HepG2 (cell line): ENCODE data around the gene TRIM2.
"Not testable (repeated sequence)": the region's sequence is repeated elsewhere in the genome, so short reads cannot be mapped to it uniquely, and the experiment has no call there.

ENCODE experiments used
- FOSL1 ChIP-seq: sonication (generic); formaldehyde crosslinking; IDR thresholded peaks from 2 replicates; pipeline ENCODE4 v1.9.0; 2021; ENCODE audit warnings: missing genetic modification reagents, borderline replicate concordance
- HIVEP1 ChIP-seq: sonication (generic); formaldehyde crosslinking; IDR thresholded peaks from 2 replicates; pipeline ENCODE4 v1.4.0; 2020; ENCODE audit warnings: mild to moderate bottlenecking, missing genetic modification reagents
- NPAS2 ChIP-seq: sonication (generic); formaldehyde crosslinking; IDR thresholded peaks from 2 replicates; pipeline ENCODE4 v1.8.0; 2022; ENCODE audit warnings: mild to moderate bottlenecking, missing genetic modification reagents, borderline replicate concordance
- NR3C1 ChIP-seq: sonication (generic); formaldehyde crosslinking; IDR thresholded peaks from 2 replicates; pipeline ENCODE4 v1.4.0; 2020; ENCODE audit warnings: missing genetic modification reagents
- PHF21A ChIP-seq: sonication (generic); formaldehyde crosslinking; IDR thresholded peaks from 2 replicates; pipeline ENCODE4 v1.5.0; 2020; ENCODE audit warnings: mild to moderate bottlenecking, missing genetic modification reagents
- ZBTB8A ChIP-seq: sonication (generic); formaldehyde crosslinking; IDR thresholded peaks from 2 replicates; pipeline ENCODE4 v1.4.0; 2020; ENCODE audit warnings: mild to moderate bottlenecking, low read depth, missing genetic modification reagents, borderline replicate concordance
- TF ChIP-seq, protein P1 (sequence below): sonication (generic); formaldehyde crosslinking; IDR thresholded peaks from 2 replicates; pipeline ENCODE4 v1.4.0; 2020; ENCODE audit warnings: missing genetic modification reagents, borderline replicate concordance
- TF ChIP-seq, protein P2 (sequence below): IDR thresholded peaks from 2 replicates; pipeline ENCODE4 v1.6.1; 2016; ENCODE audit warnings: missing biosample characterization, missing genetic modification reagents, low read depth
- TF ChIP-seq, protein P3 (sequence below): sonication (generic); formaldehyde crosslinking; conservative IDR thresholded peaks from 2 replicates; pipeline ENCODE4 v1.5.0; 2020; ENCODE audit warnings: missing genetic modification reagents
- TF ChIP-seq, protein P4 (sequence below): sonication (generic); formaldehyde crosslinking; IDR thresholded peaks from 2 replicates; pipeline ENCODE4 v1.4.0; 2020; ENCODE audit warnings: mild to moderate bottlenecking, low read depth, missing genetic modification reagents
- TF ChIP-seq, protein P5 (sequence below): sonication (generic); formaldehyde crosslinking; IDR thresholded peaks from 2 replicates; pipeline ENCODE4 v1.4.0; 2020; ENCODE audit warnings: low read depth, mild to moderate bottlenecking, missing genetic modification reagents
- TF ChIP-seq, protein P6 (sequence below): sonication (generic); formaldehyde crosslinking; IDR thresholded peaks from 2 replicates; pipeline ENCODE4 v1.4.0; 2020; ENCODE audit warnings: low read depth, mild to moderate bottlenecking, missing genetic modification reagents

DNA sequence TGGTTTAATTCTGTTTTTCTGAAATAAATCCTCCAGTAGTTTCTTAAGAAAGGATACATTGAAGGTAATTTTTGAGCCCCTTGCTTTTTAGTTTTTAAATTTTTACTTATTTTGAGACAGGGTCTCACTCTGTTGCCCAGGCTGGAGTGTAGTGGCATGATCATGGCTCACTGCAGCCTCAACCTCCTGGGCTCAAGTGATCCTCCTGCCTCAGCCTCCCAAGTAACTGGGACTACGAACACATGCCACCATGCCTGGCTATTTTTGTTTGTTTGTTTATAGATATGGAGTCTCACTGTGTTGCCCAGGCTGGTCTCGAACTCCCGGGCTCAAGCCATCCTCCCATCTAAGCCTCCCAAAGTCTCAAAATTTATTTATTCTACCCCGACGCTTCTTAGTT, 39.0 kb upstream of the TRIM2 start:
- TF ChIP-seq, protein P1, sequence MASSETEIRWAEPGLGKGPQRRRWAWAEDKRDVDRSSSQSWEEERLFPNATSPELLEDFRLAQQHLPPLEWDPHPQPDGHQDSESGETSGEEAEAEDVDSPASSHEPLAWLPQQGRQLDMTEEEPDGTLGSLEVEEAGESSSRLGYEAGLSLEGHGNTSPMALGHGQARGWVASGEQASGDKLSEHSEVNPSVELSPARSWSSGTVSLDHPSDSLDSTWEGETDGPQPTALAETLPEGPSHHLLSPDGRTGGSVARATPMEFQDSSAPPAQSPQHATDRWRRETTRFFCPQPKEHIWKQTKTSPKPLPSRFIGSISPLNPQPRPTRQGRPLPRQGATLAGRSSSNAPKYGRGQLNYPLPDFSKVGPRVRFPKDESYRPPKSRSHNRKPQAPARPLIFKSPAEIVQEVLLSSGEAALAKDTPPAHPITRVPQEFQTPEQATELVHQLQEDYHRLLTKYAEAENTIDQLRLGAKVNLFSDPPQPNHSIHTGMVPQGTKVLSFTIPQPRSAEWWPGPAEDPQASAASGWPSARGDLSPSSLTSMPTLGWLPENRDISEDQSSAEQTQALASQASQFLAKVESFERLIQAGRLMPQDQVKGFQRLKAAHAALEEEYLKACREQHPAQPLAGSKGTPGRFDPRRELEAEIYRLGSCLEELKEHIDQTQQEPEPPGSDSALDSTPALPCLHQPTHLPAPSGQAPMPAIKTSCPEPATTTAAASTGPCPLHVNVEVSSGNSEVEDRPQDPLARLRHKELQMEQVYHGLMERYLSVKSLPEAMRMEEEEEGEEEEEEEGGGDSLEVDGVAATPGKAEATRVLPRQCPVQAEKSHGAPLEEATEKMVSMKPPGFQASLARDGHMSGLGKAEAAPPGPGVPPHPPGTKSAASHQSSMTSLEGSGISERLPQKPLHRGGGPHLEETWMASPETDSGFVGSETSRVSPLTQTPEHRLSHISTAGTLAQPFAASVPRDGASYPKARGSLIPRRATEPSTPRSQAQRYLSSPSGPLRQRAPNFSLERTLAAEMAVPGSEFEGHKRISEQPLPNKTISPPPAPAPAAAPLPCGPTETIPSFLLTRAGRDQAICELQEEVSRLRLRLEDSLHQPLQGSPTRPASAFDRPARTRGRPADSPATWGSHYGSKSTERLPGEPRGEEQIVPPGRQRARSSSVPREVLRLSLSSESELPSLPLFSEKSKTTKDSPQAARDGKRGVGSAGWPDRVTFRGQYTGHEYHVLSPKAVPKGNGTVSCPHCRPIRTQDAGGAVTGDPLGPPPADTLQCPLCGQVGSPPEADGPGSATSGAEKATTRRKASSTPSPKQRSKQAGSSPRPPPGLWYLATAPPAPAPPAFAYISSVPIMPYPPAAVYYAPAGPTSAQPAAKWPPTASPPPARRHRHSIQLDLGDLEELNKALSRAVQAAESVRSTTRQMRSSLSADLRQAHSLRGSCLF (CRISPR knock-in tag): not testable (repeated sequence)
- TF ChIP-seq PHF21A; HIVEP1 (CRISPR knock-in tag); NR3C1 (CRISPR knock-in tag); ZBTB8A (CRISPR knock-in tag); FOSL1 (CRISPR knock-in tag); NPAS2 (CRISPR knock-in tag): not testable (repeated sequence)
- TF ChIP-seq, protein P2, sequence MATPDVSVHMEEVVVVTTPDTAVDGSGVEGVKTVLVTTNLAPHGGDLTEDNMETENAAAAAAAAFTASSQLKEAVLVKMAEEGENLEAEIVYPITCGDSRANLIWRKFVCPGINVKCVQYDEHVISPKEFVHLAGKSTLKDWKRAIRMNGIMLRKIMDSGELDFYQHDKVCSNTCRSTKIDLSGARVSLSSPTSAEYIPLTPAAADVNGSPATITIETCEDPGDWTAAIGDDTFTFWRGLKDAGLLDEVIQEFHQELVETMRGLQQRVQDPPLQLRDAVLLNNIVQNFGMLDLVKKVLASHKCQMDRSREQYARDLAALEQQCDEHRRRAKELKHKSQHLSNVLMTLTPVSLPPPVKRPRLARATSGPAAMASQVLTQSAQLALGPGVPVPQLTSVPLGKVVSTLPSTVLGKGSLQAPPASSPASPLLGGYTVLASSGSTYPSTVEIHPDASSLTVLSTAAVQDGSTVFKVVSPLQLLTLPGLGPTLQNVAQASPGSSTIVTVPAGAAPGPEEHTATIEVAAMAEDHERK: not testable (repeated sequence)
- TF ChIP-seq, protein P3, sequence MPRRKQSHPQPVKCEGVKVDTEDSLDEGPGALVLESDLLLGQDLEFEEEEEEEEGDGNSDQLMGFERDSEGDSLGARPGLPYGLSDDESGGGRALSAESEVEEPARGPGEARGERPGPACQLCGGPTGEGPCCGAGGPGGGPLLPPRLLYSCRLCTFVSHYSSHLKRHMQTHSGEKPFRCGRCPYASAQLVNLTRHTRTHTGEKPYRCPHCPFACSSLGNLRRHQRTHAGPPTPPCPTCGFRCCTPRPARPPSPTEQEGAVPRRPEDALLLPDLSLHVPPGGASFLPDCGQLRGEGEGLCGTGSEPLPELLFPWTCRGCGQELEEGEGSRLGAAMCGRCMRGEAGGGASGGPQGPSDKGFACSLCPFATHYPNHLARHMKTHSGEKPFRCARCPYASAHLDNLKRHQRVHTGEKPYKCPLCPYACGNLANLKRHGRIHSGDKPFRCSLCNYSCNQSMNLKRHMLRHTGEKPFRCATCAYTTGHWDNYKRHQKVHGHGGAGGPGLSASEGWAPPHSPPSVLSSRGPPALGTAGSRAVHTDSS (CRISPR knock-in tag): not testable (repeated sequence)
- TF ChIP-seq, protein P4, sequence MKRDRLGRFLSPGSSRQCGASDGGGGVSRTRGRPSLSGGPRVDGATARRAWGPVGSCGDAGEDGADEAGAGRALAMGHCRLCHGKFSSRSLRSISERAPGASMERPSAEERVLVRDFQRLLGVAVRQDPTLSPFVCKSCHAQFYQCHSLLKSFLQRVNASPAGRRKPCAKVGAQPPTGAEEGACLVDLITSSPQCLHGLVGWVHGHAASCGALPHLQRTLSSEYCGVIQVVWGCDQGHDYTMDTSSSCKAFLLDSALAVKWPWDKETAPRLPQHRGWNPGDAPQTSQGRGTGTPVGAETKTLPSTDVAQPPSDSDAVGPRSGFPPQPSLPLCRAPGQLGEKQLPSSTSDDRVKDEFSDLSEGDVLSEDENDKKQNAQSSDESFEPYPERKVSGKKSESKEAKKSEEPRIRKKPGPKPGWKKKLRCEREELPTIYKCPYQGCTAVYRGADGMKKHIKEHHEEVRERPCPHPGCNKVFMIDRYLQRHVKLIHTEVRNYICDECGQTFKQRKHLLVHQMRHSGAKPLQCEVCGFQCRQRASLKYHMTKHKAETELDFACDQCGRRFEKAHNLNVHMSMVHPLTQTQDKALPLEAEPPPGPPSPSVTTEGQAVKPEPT (CRISPR knock-in tag): not testable (repeated sequence)
- TF ChIP-seq, protein P5, sequence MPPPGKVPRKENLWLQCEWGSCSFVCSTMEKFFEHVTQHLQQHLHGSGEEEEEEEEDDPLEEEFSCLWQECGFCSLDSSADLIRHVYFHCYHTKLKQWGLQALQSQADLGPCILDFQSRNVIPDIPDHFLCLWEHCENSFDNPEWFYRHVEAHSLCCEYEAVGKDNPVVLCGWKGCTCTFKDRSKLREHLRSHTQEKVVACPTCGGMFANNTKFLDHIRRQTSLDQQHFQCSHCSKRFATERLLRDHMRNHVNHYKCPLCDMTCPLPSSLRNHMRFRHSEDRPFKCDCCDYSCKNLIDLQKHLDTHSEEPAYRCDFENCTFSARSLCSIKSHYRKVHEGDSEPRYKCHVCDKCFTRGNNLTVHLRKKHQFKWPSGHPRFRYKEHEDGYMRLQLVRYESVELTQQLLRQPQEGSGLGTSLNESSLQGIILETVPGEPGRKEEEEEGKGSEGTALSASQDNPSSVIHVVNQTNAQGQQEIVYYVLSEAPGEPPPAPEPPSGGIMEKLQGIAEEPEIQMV (CRISPR knock-in tag): not testable (repeated sequence)
- TF ChIP-seq, protein P6, sequence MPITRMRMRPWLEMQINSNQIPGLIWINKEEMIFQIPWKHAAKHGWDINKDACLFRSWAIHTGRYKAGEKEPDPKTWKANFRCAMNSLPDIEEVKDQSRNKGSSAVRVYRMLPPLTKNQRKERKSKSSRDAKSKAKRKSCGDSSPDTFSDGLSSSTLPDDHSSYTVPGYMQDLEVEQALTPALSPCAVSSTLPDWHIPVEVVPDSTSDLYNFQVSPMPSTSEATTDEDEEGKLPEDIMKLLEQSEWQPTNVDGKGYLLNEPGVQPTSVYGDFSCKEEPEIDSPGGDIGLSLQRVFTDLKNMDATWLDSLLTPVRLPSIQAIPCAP (CRISPR knock-in tag): not testable (repeated sequence)
